Posterior cingulate gyrus (tissue), 11 donors: Measurements from ENCODE around the gene SNAPIN.
A peak's percentile ranks its signal among the peaks of the same experiment; 100 is the strongest.

ENCODE experiments used
- DNase-seq, 10 donors: peaks; one replicate each; pipeline versions ENCODE4 v3.0.0 to v3.0.0-alpha.2; 2020 to 2021; ENCODE audit warnings: mixed read lengths in 3 of 10
- intact Hi-C: fragments of 100-400 bp; cut with DNase I; formaldehyde crosslinking; loops from one replicate; pipeline ENCODE4 v1.15.1; 2023

SNAPIN gene

GRCh38 chr1:153658400-153659174 is at the start of gene SNAPIN:
Gene SNAPIN, plus strand, starts transcription at chr1:153658703. Its CDS starts 41 bp downstream, at chr1:153658744.
- intact Hi-C loops: loop anchor here (2.0 to 10.0 kb wide), 2 partner anchors 86 to 144 kb away; no protein-coding TSS in a partner anchor
- peak; percentile 84 to 99 (median 90) for DNase-seq

DNA sequence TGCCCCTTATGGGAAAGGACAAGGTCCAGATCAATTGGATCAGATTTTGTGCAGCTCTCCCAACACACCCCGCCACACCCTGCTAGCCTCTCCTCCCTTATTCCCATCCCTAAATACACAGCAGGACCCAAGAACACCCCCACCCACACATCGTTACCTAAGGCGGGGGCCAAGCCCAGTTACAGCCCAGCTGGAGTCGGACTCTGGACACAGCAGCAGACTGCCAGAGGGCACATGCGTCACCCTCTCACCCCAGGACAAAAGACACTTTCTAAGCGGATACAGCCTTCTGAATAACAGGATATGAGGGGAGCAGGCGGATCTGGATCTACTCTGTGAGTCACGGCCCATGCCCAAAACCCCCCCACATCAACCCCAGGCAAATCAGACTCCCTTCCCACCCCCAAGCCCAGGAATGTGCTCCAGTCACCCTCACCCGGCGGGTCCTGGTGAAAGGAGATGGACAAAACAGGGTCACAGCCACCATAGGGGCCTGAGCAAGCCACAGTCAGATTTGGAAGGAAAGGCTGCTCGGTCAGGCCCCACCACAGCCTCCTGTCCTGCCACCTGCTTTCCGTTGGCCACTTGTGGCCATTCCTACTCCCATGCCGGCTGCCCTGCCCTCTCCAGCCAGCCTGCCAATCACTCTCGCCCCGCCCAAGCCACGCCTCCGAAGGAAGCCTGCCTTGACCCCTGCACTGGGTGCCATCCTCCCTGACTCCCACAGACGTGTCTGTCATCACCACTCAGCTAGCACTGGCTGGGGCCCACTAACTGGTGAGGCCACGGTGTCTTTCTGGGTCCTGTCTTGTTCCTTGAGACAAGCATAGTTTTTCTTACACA is 49.5 kb upstream of the SNAPIN start:
- intact Hi-C loops: no loop called here
- DNase-seq: peak in 8 of 10 donors; percentile 56 to 94 (median 72)

- intact Hi-C loops: no loop called here
- peak in 1 of 10 donors; percentile 14 for DNase-seq
These were observed 49.0 kb upstream of the SNAPIN start for GRCh38 chr1:153609585-153609907.

DNA sequence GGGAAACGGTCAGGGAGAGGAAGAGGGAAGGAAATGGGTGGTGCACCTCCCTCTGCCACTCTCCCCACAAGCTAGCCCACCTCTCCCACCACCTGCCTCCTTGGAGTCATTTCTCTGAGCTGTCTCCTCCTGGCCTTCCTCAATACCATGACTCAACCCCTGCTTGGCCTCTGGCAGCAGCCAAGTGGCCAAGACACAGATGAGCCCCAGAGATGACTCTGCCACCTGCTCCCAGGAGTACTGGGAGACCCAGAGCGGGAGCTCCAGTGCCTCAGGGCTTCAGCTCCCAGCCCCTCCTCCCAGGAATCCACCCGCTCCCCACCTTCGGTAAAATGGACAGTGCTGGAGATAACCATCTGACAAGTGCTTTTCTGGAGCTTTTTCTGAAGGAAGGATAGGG is 48.2 kb upstream of the SNAPIN start:
- intact Hi-C loops: no loop called here
- DNase-seq: peak in 2 of 10 donors; percentile 9 to 43

DNA sequence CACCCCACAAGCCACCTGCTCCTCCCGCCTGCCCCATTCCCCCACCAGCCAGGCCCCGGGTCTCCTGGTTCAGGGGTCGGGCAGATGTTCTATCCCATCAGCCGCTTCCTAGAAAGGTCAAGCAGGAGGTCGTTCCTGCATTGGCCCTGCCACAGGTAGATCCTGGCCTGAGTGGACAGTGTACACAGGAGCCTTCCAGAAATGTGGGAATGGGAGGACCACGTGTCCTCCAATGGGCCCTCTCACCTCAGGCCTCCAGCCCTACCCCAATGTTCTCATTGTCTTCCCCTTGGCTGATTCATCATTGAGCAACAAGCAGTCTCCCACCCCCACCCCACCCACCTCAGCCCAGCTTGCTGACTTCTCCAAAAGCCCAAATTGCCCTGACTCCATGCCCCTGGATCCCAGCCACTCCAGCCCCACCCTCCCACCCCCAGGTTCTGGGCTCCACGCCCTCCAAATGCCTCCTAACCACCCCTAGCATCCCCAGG is 47.6 kb upstream of the SNAPIN start:
- DNase-seq: peak in 2 of 10 donors; percentile 18 to 23
- intact Hi-C loops: no loop called here

- intact Hi-C loops: no loop called here
These were observed 47.1 kb upstream of the SNAPIN start for GRCh38 chr1:153611356-153611755.

DNA sequence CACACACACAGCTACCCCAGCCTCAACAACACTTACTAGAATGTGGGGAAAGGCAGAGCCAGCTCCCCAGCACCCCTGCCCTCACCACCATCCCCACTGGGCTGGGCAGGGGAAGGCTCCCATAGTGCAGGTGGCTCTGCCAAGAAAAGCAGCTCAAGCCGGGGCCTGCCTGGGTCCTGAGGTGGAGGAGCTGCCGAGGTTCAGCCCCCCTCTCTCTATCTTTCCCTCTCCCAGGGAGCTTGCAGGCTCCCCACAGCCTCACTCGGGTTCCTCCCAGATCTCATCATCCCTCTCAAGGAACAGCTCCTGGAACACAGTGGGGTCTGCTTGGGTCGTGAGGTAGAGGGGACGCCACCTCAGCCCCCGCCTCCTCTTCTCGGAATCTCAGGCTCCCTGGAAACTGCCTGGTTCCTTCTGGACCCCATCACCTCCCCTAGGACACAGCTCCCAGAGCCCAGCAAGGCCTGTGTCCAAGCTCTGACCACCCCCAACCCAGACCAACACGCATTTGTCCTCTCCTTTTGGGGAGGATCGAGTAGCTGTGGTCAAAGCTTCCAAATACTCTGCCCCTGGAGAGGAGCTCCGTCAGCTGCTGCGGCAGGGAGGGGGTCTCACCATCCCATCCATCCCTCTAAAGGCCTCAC is 46.3 kb upstream of the SNAPIN start:
- DNase-seq: peak in 2 of 10 donors; percentile 18 to 60
- intact Hi-C loops: no loop called here

More at GRCh38 chr1:153611356-153611755, 47.1 kb upstream of the SNAPIN start:
- DNase-seq: no peak

GRCh38 chr1:153612755-153613331 is 45.7 kb upstream of the SNAPIN start, which contains the start of gene S100A16:
Gene S100A16, minus strand, starts transcription at chr1:153613137. Its CDS starts 4,986 bp downstream, at chr1:153608151.
- intact Hi-C loops: no loop called here
- DNase-seq: peak in 5 of 10 donors; percentile 33 to 83 (median 45)

- peak in 2 of 10 donors; percentile 27 to 57 for DNase-seq
- intact Hi-C loops: no loop called here
These were observed 45.1 kb upstream of the SNAPIN start for GRCh38 chr1:153613406-153613805.

DNA sequence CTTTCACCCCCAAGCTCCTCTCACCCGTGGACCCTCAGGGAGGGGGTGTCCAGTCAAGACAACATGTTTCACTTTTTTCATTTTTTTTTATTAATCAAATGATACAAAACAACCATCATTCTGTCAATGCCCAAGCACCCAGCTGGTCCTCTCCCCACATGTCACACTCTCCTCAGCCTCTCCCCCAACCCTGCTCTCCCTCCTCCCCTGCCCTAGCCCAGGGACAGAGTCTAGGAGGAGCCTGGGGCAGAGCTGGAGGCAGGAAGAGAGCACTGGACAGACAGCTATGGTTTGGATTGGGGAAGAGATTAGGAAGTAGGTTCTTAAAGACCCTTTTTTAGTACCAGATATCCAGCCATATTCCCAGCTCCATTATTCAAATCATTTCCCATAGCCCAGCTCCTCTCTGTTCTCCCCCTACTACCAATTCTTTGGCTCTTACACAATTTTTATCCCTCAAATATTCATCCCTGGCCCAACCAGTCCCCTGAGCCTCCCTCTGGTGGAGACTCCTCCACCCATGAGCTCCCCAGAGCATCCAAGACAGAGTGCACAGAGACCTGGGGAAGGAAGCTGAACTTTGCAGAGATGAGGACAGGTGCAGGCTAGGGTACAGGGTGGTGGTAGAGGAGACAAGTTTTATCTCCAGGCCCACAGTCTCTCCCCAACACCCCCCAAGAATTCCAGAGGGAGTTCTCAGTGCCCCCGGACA is 44.2 kb upstream of the SNAPIN start:
- DNase-seq: peak in 2 of 10 donors; percentile 37 to 75
- intact Hi-C loops: no loop called here

- intact Hi-C loops: no loop called here
- peak in 1 of 10 donors; percentile 72 for DNase-seq
These were observed 43.6 kb upstream of the SNAPIN start for GRCh38 chr1:153614906-153615305.

GRCh38 chr1:153615406-153615805 is 43.1 kb upstream of the SNAPIN start:
- peak in 1 of 10 donors; percentile 60 for DNase-seq
- intact Hi-C loops: no loop called here

GRCh38 chr1:153616144-153616916 is 42.2 kb upstream of the SNAPIN start, which contains the start of gene S100A14:
Gene S100A14, minus strand, starts transcription at chr1:153616325. Its CDS starts 467 bp downstream, at chr1:153615858.
- intact Hi-C loops: no loop called here
- peak in 2 of 10 donors; percentile 27 to 48 for DNase-seq

DNA sequence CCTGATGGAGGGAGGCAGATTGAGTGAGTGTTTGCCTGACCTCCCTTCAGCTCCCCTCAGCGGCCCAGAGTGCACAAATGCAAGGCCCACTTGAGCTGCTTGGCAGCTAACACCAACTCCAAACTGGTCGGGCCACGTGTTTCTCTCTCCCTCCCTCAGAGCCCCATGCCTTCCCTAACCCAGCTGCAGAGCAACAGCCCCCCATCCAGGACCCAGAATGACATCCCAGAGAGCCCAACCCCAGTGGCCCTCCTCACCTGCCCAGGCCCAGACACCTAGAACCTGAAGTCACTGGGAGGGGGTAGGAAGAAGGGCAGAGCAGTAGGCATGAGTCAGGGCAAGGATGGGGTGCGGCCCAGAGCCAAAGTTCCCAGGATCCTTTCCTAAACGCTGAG is 41.6 kb upstream of the SNAPIN start:
- intact Hi-C loops: no loop called here
- peak in 1 of 10 donors; percentile 43 for DNase-seq

GRCh38 chr1:153617663-153618062 is 40.8 kb upstream of the SNAPIN start:
- intact Hi-C loops: no loop called here
- DNase-seq: peak in 5 of 10 donors; percentile 43 to 94 (median 66)

DNA sequence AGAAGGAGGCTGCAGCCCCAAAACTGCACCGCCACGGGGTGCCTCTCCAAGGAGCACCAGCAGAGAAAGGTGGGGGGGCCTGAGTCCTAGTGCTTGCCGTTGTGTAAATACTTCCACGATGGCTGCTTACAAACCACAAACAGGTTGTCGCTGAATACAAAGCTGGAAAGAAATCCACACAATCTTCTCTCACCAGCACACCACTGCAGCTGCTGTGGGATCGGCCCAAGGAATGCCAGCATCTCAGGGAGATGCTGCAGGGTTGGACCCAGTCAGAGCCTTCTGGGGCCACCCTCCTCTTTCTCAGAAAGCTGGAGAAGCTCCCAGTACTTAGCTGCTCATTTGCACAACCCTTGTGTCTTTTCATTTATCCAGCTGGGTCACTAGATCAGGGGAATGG is 39.3 kb upstream of the SNAPIN start:
- peak in 1 of 10 donors; percentile 6 for DNase-seq
- intact Hi-C loops: no loop called here

GRCh38 chr1:153623101-153623500 is 35.4 kb upstream of the SNAPIN start:
- DNase-seq: peak in 1 of 10 donors; percentile 40
- intact Hi-C loops: no loop called here

DNA sequence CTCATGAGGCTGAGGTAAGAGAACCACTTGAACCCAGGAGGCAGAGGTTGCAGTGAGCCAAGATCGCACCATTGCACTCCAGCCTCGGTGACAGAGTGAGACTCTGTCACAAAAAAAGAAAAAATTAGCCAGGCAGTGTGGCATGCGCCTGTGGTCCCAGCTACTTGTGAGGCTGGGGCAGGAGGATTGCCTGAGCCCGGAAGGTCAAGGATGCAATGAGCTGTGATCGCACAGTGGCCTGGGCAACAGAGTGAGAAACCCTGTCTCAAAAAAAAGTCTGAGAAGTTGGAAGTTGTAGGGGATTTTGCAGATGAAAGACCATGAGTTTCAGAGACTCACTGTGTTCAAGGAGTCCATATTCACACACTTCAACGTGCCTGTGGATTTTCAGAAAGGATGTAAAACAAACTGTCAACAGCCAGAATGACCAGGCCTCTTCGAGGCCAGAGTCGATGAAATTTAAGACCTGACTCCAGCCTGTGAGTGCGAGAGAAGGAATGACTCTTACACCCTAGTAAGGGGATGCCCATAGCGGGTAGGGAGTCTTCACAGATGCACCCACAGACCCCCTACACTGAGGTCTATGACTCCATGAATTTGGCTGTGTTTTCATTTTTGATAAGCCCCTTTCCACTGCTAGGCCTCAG is 33.4 kb upstream of the SNAPIN start:
- DNase-seq: peak in 1 of 10 donors; percentile 44
- intact Hi-C loops: loop anchor here (5.0 kb wide), 1 partner anchor 53 kb away; no protein-coding TSS in a partner anchor
